ENCODE measurements around the gene ARL5C.

ARL5C gene

GRCh38 chr17:39165841-39166349, at the start of gene ARL5C:
TSS of gene ARL5C (minus strand) at chr17:39166161. CDS start at chr17:39165760, 401 bp downstream.
- no peaks in the 10 kb centered on the region for H3K9me3 ChIP-seq
- no peaks in the 10 kb centered on the region for H3K36me3 ChIP-seq (replicated peaks)
- peaks cover 8% of the 10 kb centered on the region for H3K4me1 ChIP-seq
- no peak for DNase-seq (ENCODE audit: low spot score in 2 of 2)
- H3K27me3 ChIP-seq (ENCODE audit: low read depth): 0 out of 2 replicates have a peak, but pooled peaks cover 2% of the 10 kb centered on the region
- in situ Hi-C loops (cut with MboI; ENCODE audit: low sequenced_read_pairs): no loop called here
- no peak within 1 kb of the TSS for H3K4me3 ChIP-seq

GRCh38 chr17:39213852-39214251, 47.9 kb upstream of the ARL5C start:
- H3K4me3 ChIP-seq: no peak overlapping the region
- in situ Hi-C loops (cut with MboI; ENCODE audit: low sequenced_read_pairs): no loop called here

GRCh38 chr17:39212841-39213480, 47.0 kb upstream of the ARL5C start:
- no peaks in the 10 kb centered on the region for H3K36me3 ChIP-seq (replicated peaks)
- in situ Hi-C loops (cut with MboI; ENCODE audit: low sequenced_read_pairs): no loop called here
- no peak for DNase-seq (ENCODE audit: low spot score in 2 of 2)
- H3K9me3 ChIP-seq: no peaks in the 10 kb centered on the region
- no peak overlapping the region for H3K4me3 ChIP-seq
- H3K4me1 ChIP-seq: no peaks in the 10 kb centered on the region
- peaks cover 9% of the 10 kb centered on the region for H3K27me3 ChIP-seq (ENCODE audit: low read depth)

More at GRCh38 chr17:39213852-39214251, 47.9 kb upstream of the ARL5C start:
- Histone ChIP-seq H3K36me3 (replicated peaks) (no peaks in the 10 kb centered on the region), H3K9me3 (no peaks in the 10 kb centered on the region), H3K27me3 (ENCODE audit: low read depth) (peaks cover 10% of the 10 kb centered on the region), H3K4me1 (no peaks in the 10 kb centered on the region)
- DNase-seq (ENCODE audit: low spot score in 2 of 2): no peak

- Histone ChIP-seq H3K36me3 (replicated peaks) (no peaks in the 10 kb centered on the region), H3K27me3 (ENCODE audit: low read depth) (peaks cover 9% of the 10 kb centered on the region), H3K9me3 (no peaks in the 10 kb centered on the region), H3K4me3 (no peak overlapping the region), H3K4me1 (no peaks in the 10 kb centered on the region)
- in situ Hi-C loops (cut with MboI; ENCODE audit: low sequenced_read_pairs): no loop called here
- no peak for DNase-seq (ENCODE audit: low spot score in 2 of 2)
Measured at GRCh38 chr17:39212195-39212810, 46.3 kb upstream of the ARL5C start.

GRCh38 chr17:39210093-39210434, 44.1 kb upstream of the ARL5C start:
- Histone ChIP-seq H3K27me3 (ENCODE audit: low read depth) (peaks cover 9% of the 10 kb centered on the region), H3K4me3 (no peak overlapping the region), H3K36me3 (replicated peaks) (peaks cover 2% of the 10 kb centered on the region), H3K9me3 (no peaks in the 10 kb centered on the region), H3K4me1 (no peaks in the 10 kb centered on the region)
- in situ Hi-C loops (cut with MboI; ENCODE audit: low sequenced_read_pairs): no loop called here
- no peak for DNase-seq (ENCODE audit: low spot score in 2 of 2)

GRCh38 chr17:39209317-39210092, 43.5 kb upstream of the ARL5C start:
- peaks cover 8% of the 10 kb centered on the region for H3K36me3 ChIP-seq (replicated peaks)
- no peaks in the 10 kb centered on the region for H3K4me1 ChIP-seq
- DNase-seq (ENCODE audit: low spot score in 2 of 2): peak in 1 of 2 experiments; percentile 45
- H3K27me3 ChIP-seq (ENCODE audit: low read depth): peaks cover 9% of the 10 kb centered on the region
- H3K9me3 ChIP-seq: no peaks in the 10 kb centered on the region
- H3K4me3 ChIP-seq: no peak overlapping the region
- in situ Hi-C loops (cut with MboI; ENCODE audit: low sequenced_read_pairs): no loop called here

GRCh38 chr17:39208893-39209292, 42.9 kb upstream of the ARL5C start:
- Histone ChIP-seq H3K27me3 (ENCODE audit: low read depth) (peaks cover 9% of the 10 kb centered on the region), H3K9me3 (no peaks in the 10 kb centered on the region), H3K36me3 (replicated peaks) (peaks cover 14% of the 10 kb centered on the region), H3K4me3 (no peak overlapping the region), H3K4me1 (no peaks in the 10 kb centered on the region)
- peak in 1 of 2 experiments; percentile 44 for DNase-seq (ENCODE audit: low spot score in 2 of 2)
- in situ Hi-C loops (cut with MboI; ENCODE audit: low sequenced_read_pairs): no loop called here

GRCh38 chr17:39208136-39208535, 42.2 kb upstream of the ARL5C start:
- DNase-seq (ENCODE audit: low spot score in 2 of 2): no peak
- Histone ChIP-seq H3K9me3 (no peaks in the 10 kb centered on the region), H3K36me3 (replicated peaks) (peaks cover 22% of the 10 kb centered on the region), H3K27me3 (ENCODE audit: low read depth) (peaks cover 9% of the 10 kb centered on the region), H3K4me1 (no peaks in the 10 kb centered on the region), H3K4me3 (no peak overlapping the region)
- in situ Hi-C loops (cut with MboI; ENCODE audit: low sequenced_read_pairs): no loop called here

GRCh38 chr17:39205112-39205526, 39.2 kb upstream of the ARL5C start:
- in situ Hi-C loops (cut with MboI; ENCODE audit: low sequenced_read_pairs): no loop called here
- Histone ChIP-seq H3K27me3 (ENCODE audit: low read depth) (peaks cover 8% of the 10 kb centered on the region), H3K4me1 (peaks cover 7% of the 10 kb centered on the region; the same call in 1 of the 2 replicates), H3K4me3 (no peak overlapping the region), H3K36me3 (replicated peaks) (peaks cover 50% of the 10 kb centered on the region), H3K9me3 (no peaks in the 10 kb centered on the region)
- DNase-seq (ENCODE audit: low spot score in 2 of 2): no peak

GRCh38 chr17:39204245-39204644, 38.3 kb upstream of the ARL5C start:
- Histone ChIP-seq H3K27me3 (ENCODE audit: low read depth) (no peaks in the 10 kb centered on the region; the same call in 1 of the 2 replicates), H3K4me3 (no peak overlapping the region), H3K4me1 (peaks cover 10% of the 10 kb centered on the region), H3K36me3 (replicated peaks) (peaks cover 50% of the 10 kb centered on the region), H3K9me3 (no peaks in the 10 kb centered on the region)
- no peak for DNase-seq (ENCODE audit: low spot score in 2 of 2)
- in situ Hi-C loops (cut with MboI; ENCODE audit: low sequenced_read_pairs): loop anchor here (5.0 kb wide), 1 partner anchor 43 kb away; no protein-coding TSS in a partner anchor

- Histone ChIP-seq H3K4me1 (peaks cover 19% of the 10 kb centered on the region), H3K4me3 (peak overlapping the region; percentile 84), H3K9me3 (no peaks in the 10 kb centered on the region), H3K27me3 (ENCODE audit: low read depth) (no peaks in the 10 kb centered on the region), H3K36me3 (replicated peaks) (peaks cover 50% of the 10 kb centered on the region)
- no peak for DNase-seq (ENCODE audit: low spot score in 2 of 2)
- in situ Hi-C loops (cut with MboI; ENCODE audit: low sequenced_read_pairs): loop anchor here (5.0 kb wide), 1 partner anchor 46 kb away; no protein-coding TSS in a partner anchor
Measured at GRCh38 chr17:39200957-39201510, 35.1 kb upstream of the ARL5C start.

GRCh38 chr17:39200070-39200879, 34.3 kb upstream of the ARL5C start, which contains the start of gene RPL19:
TSS of gene RPL19 (plus strand) at chr17:39200283. CDS start at chr17:39200345, 62 bp downstream.
- H3K4me3 ChIP-seq: peak within 1 kb of the TSS; percentile 84
- no peaks in the 10 kb centered on the region for H3K27me3 ChIP-seq (ENCODE audit: low read depth)
- peaks cover 20% of the 10 kb centered on the region for H3K4me1 ChIP-seq
- H3K9me3 ChIP-seq: no peaks in the 10 kb centered on the region
- peaks cover 50% of the 10 kb centered on the region for H3K36me3 ChIP-seq (replicated peaks)
- peak; percentile 51 to 82 for DNase-seq (ENCODE audit: low spot score in 2 of 2)
- in situ Hi-C loops (cut with MboI; ENCODE audit: low sequenced_read_pairs): loop anchor here (5.0 kb wide), 1 partner anchor 47 kb away; no protein-coding TSS in a partner anchor

GRCh38 chr17:39199820-39200069, 33.8 kb upstream of the ARL5C start:
- in situ Hi-C loops (cut with MboI; ENCODE audit: low sequenced_read_pairs): loop anchor here (5.0 kb wide), 1 partner anchor 48 kb away; no protein-coding TSS in a partner anchor
- H3K9me3 ChIP-seq: no peaks in the 10 kb centered on the region
- peaks cover 45% of the 10 kb centered on the region for H3K36me3 ChIP-seq (replicated peaks)
- peak; percentile 89 to 91 for DNase-seq (ENCODE audit: low spot score in 2 of 2)
- peak overlapping the region; percentile 84 for H3K4me3 ChIP-seq
- no peaks in the 10 kb centered on the region for H3K27me3 ChIP-seq (ENCODE audit: low read depth)
- peaks cover 20% of the 10 kb centered on the region for H3K4me1 ChIP-seq

Data from HAP-1 (cell line).